Suprapubic skin (tissue), 4 donors: Measurements from ENCODE around the gene GLRX3. TPM values are rescaled to one million over a fixed set of nuclear protein-coding genes. Genes with fewer than 3 reads are reported as not detected.
"Not testable (repeated sequence)": the region's sequence is repeated elsewhere in the genome, so short reads cannot be mapped to it uniquely, and the experiment has no call there.

Experiments used
- DNase-seq, 2 donors: peaks; one replicate each; pipeline ENCODE4 v3.0.0-alpha.2; 2019; ENCODE audit warnings: low spot score in 2 of 2
- H3K27ac ChIP-seq: fragments of 200-600 bp; sonication (generic); one replicate; pipeline ENCODE4 v1.5.1; 2019
- H3K27me3 ChIP-seq: fragments of 200-600 bp; sonication (generic); one replicate; pipeline ENCODE4 v1.5.1; 2019
- H3K36me3 ChIP-seq: fragments of 200-600 bp; sonication (generic); one replicate; pipeline ENCODE4 v1.5.1; 2019
- H3K4me1 ChIP-seq: fragments of 200-600 bp; sonication (generic); one replicate; pipeline ENCODE4 v1.5.1; 2019
- H3K4me3 ChIP-seq: fragments of 200-600 bp; sonication (generic); one replicate; pipeline ENCODE4 v1.5.1; 2019; ENCODE audit warnings: mild to moderate bottlenecking
- H3K9me3 ChIP-seq: fragments of 200-600 bp; sonication (generic); one replicate; pipeline ENCODE4 v1.5.1; 2019
- EP300 ChIP-seq: sonication (generic); formaldehyde crosslinking; IDR thresholded peaks from one replicate; pipeline ENCODE4 v1.6.1; 2017; ENCODE audit warnings: antibody characterized with exemption
- POLR2A ChIP-seq, 2 donors: fragments of 450-650 bp; IDR thresholded peaks; one replicate each; pipeline ENCODE4 v1.6.1; 2017; ENCODE audit warnings: antibody characterized with exemption in 2 of 2, mild to moderate bottlenecking in 2 of 2, moderate library complexity in 2 of 2
- POLR2AphosphoS5 ChIP-seq, 3 donors: sonication (generic); formaldehyde crosslinking; IDR thresholded peaks; one replicate each; pipeline ENCODE4 v1.6.1; 2017; ENCODE audit warnings: antibody characterized with exemption in 3 of 3
- WGBS: methylation state at CpG from one replicate; pipeline ENCODE4 v1.1.5; 2018; 5-methylcytosine and 5-hydroxymethylcytosine counted together
- total RNA-seq, 4 donors: library from RNA; depleted of rRNA; stranded (reverse); fragments of >200 nt; gene quantifications; one replicate each; pipeline ENCODE4 v1.1.0, GENCODE V29; 2016
- TF ChIP-seq, protein P1 (sequence below), 2 donors: fragments of 200-600 bp in 1 of 2; fragments of 450-650 bp in 1 of 2; sonication (generic) in 1 of 2; IDR thresholded peaks; one replicate each; pipeline ENCODE4 v1.5.1; 2016 to 2019; ENCODE audit warnings: antibody characterized with exemption in 2 of 2, mild to moderate bottlenecking in 1 of 2, moderate library complexity in 1 of 2

GLRX3 gene
- total RNA-seq, 4 donors from 2014 or later = 35.7 to 115 (median 44.7) TPM

DNA sequence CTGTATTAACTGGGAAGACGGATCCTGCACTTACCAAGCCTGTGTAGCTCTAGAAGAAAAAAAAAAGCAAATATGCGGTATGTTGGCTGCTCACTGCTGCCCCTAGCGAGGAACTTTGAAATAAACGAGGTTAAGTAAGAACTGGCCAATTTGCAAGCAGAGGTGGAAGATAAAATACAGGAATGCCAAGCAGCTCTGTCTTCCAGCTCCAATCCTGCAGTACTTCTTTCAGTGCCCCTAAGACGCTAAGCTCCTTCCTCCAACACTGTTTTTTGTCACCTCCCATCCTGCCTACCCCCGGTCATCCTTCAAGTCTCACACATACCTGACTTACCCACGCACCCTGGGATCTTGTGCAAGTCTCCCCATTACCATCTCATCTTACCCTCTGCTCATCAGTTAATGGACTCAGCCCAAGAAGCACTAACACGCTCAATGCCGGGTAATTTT is 26.4 kb upstream of the GLRX3 start:
- peak overlapping the region; percentile 89 for H3K4me3 ChIP-seq
- no peak for TF ChIP-seq POLR2A (IDR thresholded peaks at IDR 0.05)
- no peak for TF ChIP-seq POLR2AphosphoS5 (IDR thresholded peaks at IDR 0.05)
- TF ChIP-seq, protein P1, sequence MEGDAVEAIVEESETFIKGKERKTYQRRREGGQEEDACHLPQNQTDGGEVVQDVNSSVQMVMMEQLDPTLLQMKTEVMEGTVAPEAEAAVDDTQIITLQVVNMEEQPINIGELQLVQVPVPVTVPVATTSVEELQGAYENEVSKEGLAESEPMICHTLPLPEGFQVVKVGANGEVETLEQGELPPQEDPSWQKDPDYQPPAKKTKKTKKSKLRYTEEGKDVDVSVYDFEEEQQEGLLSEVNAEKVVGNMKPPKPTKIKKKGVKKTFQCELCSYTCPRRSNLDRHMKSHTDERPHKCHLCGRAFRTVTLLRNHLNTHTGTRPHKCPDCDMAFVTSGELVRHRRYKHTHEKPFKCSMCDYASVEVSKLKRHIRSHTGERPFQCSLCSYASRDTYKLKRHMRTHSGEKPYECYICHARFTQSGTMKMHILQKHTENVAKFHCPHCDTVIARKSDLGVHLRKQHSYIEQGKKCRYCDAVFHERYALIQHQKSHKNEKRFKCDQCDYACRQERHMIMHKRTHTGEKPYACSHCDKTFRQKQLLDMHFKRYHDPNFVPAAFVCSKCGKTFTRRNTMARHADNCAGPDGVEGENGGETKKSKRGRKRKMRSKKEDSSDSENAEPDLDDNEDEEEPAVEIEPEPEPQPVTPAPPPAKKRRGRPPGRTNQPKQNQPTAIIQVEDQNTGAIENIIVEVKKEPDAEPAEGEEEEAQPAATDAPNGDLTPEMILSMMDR (IDR thresholded peaks at IDR 0.05) = peak; percentile 74 to 84
- TF ChIP-seq EP300 = no peak
- H3K36me3 ChIP-seq = peaks cover 8% of the 10 kb centered on the region
- H3K27me3 ChIP-seq = no peaks in the 10 kb centered on the region
- WGBS = 1% methylated on average over 9 of the region's 9 CpGs
- no peaks in the 10 kb centered on the region for H3K9me3 ChIP-seq
- peaks cover 28% of the 10 kb centered on the region for H3K4me1 ChIP-seq
- DNase-seq = peak; percentile 78 to 83
- H3K27ac ChIP-seq = peak overlapping the region; percentile 95

DNA sequence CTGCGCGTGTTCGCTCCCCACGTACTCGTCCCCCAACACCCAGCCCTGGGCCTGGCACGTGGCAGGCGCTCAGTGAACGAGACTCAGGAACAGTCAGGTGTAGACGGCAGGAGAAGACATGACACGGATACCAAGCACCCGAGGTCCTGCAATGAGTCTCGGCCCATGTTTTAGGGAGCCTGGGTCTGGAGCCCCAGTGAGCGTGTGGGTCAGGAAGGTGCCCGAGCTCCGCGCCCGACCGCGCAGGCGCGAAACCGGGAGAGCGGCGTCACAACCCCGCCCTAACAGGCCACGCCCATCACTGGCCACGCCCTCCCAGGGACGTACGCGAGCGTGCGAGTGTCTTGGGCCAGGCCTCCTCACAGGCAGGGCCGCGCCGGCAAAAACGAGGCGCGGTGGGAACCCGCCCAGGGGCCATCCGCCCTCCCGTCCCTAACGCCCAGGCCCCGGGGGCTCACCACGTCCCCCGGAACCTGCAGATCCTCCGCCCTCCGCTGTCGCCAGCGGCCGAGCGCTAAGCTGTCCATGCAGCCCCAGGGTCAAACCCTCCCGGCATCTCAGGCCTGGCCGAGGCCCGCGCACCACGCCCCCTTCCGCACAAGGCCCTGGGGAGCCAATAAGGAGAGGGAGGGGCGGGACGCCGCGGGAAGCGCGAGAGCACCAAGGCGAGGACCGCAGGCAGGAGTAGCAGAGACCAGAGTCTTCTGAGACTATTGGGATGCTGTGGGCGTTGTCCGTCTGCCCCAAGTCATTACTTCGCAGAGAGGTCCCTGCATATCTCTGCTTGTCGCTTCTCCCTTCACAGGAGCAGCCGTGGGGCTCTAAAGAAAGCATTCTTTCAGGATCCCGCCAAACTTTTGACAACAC is 25.7 kb upstream of the GLRX3 start, which contains the start of gene C10orf143:
Gene C10orf143 (minus strand): TSS at position 585 of the 867 bp plus-strand sequence. CDS start 58 bp downstream, at position 527.
- TF ChIP-seq, protein P1 (IDR thresholded peaks at IDR 0.05) = no peak
- TF ChIP-seq EP300 = no peak
- TF ChIP-seq POLR2A (IDR thresholded peaks at IDR 0.05) = peak; percentile 10 to 83
- TF ChIP-seq POLR2AphosphoS5 (IDR thresholded peaks at IDR 0.05) = peak; percentile 22 to 83 (median 37)
- Histone ChIP-seq H3K27ac (peak within 1 kb of the TSS; percentile 95), H3K4me1 (peaks cover 28% of the 10 kb centered on the region), H3K36me3 (peaks cover 4% of the 10 kb centered on the region), H3K27me3 (no peaks in the 10 kb centered on the region), H3K9me3 (no peaks in the 10 kb centered on the region), H3K4me3 (peak within 1 kb of the TSS; percentile 89)
- WGBS = under 1% methylated on average over 61 of the region's 71 CpGs
- DNase-seq = peak; percentile 98 to 99

DNA sequence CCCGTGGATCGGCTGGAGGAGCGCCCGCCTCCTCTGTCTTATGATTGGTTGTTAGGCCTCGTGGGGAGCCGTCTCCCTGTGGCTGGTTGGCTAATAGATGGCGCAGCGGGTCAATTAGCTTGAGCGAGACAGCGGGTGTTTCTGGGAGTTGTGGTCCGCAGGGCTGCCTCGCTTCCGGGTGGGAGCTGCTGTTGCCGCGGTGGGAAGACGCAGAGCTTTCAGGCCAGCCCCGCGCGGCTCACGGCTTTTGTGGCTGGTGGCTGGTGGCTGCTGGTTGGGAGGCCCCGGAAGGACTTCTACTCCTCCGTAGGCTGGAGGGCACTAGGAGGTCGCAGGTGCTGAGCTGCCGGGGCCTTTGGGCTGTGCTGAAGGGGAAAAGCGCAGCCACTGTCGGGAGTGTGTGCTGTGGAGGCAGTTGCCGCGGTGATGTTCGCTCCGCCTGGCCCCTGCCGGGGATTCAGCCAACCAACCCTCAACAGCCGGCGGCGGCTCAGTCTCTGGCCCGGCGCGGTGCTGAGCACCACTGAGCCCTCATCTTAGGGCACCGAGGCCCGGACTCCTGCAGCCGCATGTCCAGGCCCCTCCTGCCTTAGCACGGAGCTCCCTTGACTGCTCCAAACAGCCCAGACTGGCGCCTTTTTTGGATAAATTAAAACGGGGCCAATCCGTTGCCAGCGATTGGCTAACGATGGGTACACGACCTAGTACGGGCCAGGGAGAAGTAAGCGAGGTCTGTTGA is 24.9 kb upstream of the GLRX3 start:
- Histone ChIP-seq H3K4me3 (peak overlapping the region; percentile 89), H3K27me3 (no peaks in the 10 kb centered on the region), H3K27ac (peak overlapping the region; percentile 95), H3K36me3 (no peaks in the 10 kb centered on the region), H3K9me3 (no peaks in the 10 kb centered on the region), H3K4me1 (peaks cover 28% of the 10 kb centered on the region)
- DNase-seq = peak; percentile 98 to 99
- TF ChIP-seq POLR2A (IDR thresholded peaks at IDR 0.05) (peak in 1 of 2 donors; percentile 77), EP300 (no peak), POLR2AphosphoS5 (IDR thresholded peaks at IDR 0.05) (peak in 1 of 3 donors; percentile 35)
- WGBS = 2% methylated on average over 14 of the region's 49 CpGs

DNA sequence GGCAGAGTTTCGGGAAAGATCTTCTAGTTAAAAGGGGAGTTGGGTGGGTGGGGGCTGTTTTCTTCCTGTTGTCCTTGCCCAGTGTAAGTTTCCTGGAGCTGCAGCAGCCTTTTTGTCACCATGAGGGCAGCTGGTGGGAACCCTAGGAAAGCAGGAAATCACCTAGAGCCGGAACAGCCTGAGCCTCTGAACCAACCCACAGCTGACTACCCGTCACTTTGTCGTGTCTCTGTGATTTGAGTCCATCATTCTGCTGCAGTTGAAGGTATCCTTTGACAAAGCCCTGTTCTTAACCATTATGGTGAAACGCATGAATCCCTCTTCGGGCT is 24.4 kb upstream of the GLRX3 start:
- H3K9me3 ChIP-seq = no peaks in the 10 kb centered on the region
- peak overlapping the region; percentile 89 for H3K4me3 ChIP-seq
- TF ChIP-seq EP300 = no peak
- no peaks in the 10 kb centered on the region for H3K27me3 ChIP-seq
- no peak for DNase-seq
- H3K4me1 ChIP-seq = peaks cover 28% of the 10 kb centered on the region
- no peaks in the 10 kb centered on the region for H3K36me3 ChIP-seq
- H3K27ac ChIP-seq = peak overlapping the region; percentile 95
- 65% methylated on average over 6 of the region's 6 CpGs for WGBS

DNA sequence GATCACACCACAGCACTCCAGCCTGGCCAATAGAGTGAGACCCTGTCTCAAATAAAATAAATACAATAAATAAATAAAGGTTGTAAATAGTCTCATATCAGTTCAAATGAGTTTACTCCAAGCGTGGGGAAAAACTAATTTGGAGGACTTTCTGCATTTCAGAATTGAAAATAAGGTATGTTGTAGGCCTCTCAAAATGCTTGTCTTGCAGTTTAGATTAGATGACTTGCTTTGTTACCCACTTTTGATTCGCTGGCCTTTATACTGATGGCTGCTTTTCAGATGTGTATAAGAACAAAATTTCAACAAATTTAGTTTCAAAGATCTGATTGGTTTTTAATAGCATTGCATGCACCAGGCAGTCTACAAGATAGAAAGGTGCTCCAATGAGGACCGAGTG is 23.4 kb upstream of the GLRX3 start:
- peaks cover 5% of the 10 kb centered on the region for H3K9me3 ChIP-seq
- no peaks in the 10 kb centered on the region for H3K36me3 ChIP-seq
- H3K27ac ChIP-seq = no peak overlapping the region
- H3K4me3 ChIP-seq = no peak overlapping the region
- DNase-seq = no peak
- TF ChIP-seq EP300 (no peak), POLR2AphosphoS5 (IDR thresholded peaks at IDR 0.05) (no peak), POLR2A (IDR thresholded peaks at IDR 0.05) (no peak)
- TF ChIP-seq, protein P1 (IDR thresholded peaks at IDR 0.05) = no peak
- peaks cover 28% of the 10 kb centered on the region for H3K4me1 ChIP-seq
- WGBS = 97% methylated on average over 3 of the region's 3 CpGs
- no peaks in the 10 kb centered on the region for H3K27me3 ChIP-seq

DNA sequence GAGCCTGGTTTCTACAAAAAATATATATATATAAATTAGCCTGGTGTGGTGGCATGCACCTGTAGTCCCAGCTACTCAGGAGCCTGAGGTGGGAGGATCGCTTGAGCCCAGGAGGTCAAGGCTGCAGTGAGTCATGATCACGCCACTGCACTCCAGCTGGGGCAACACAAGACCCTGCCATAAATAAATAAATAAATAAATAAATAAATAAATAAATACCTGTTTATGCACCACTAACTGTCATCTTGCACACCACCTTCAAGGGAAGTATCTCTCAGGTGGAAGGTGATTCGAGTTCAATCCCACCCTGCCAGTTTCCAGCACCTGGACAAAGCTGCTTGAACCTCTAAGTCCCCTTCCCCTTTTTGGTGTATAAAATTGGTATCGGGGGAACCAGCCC is 19.2 kb upstream of the GLRX3 start:
- H3K9me3 ChIP-seq = peaks cover 10% of the 10 kb centered on the region
- H3K27me3 ChIP-seq, H3K27ac ChIP-seq, H3K4me1 ChIP-seq, DNase-seq, H3K36me3 ChIP-seq, H3K4me3 ChIP-seq: not testable (repeated sequence)
- 96% methylated on average over 4 of the region's 4 CpGs for WGBS

DNA sequence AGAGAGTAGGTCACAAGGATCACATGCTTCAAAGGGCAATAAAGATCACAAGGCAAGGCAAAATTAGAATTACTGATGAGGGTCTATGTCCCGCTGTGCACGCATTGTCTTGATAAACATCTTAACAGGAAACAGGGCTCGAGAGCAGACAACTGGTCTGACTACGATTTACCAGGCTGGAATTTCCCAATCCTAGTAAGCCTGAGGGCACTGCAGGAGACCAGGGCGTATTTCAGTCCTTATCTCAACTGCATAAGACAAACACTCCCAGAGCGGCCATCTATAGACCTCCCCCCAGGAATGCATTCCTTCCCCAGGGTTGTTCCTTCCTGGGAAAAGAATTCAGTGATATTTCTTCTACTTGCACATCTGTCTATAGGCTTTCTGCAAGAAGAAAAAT is 18.7 kb upstream of the GLRX3 start:
- WGBS = 52% methylated on average over 6 of the region's 6 CpGs

More for the DNA sequence above, 18.7 kb upstream of the GLRX3 start:
- H3K9me3 ChIP-seq = peaks cover 10% of the 10 kb centered on the region
- not testable (repeated sequence) for H3K36me3 ChIP-seq, H3K4me3 ChIP-seq, DNase-seq, H3K4me1 ChIP-seq, H3K27me3 ChIP-seq, H3K27ac ChIP-seq
